SK-N-SH treated with all-trans-retinoic acid at 6 μM for 48 hours (cell line): ENCODE data around the gene OPN1SW.

Experiments
- OSR1 ChIP-seq: fragments of 250-450 bp; sonication (Bioruptor Pico); IDR thresholded peaks from 2 replicates; pipeline ENCODE4 v1.8.0; 2022; ENCODE audit warnings: moderate library complexity, mild to moderate bottlenecking, inconsistent platforms
- TCF4 ChIP-seq: fragments of 250-450 bp; sonication (Bioruptor Pico); IDR thresholded peaks from 2 replicates; pipeline ENCODE4 v1.8.0; 2021; ENCODE audit warnings: mild to moderate bottlenecking, moderate library complexity, borderline replicate concordance
- TF ChIP-seq, protein P1 (sequence below): fragments of 250-450 bp; sonication (Bioruptor Pico); IDR thresholded peaks from 2 replicates; pipeline ENCODE4 v1.8.0; 2020; ENCODE audit warnings: mild to moderate bottlenecking, moderate library complexity, borderline replicate concordance
- TF ChIP-seq, protein P2 (sequence below): fragments of 250-450 bp; sonication (Bioruptor Pico); IDR thresholded peaks from 2 replicates; pipeline ENCODE4 v1.5.1; 2021; ENCODE audit warnings: mild to moderate bottlenecking, moderate library complexity
- TF ChIP-seq, protein P3 (sequence below): fragments of 250-450 bp; sonication (Bioruptor Pico); IDR thresholded peaks from 2 replicates; pipeline ENCODE4 v1.8.0; 2021; ENCODE audit warnings: low read depth, mild to moderate bottlenecking, moderate library complexity, borderline replicate concordance
- TF ChIP-seq, protein P4 (sequence below): fragments of 250-450 bp; sonication (Bioruptor Pico); IDR thresholded peaks from 2 replicates; pipeline ENCODE4 v1.5.0; 2020; ENCODE audit warnings: mild to moderate bottlenecking, moderate library complexity
- TF ChIP-seq, protein P5 (sequence below): fragments of 250-450 bp; sonication (Bioruptor Pico); IDR thresholded peaks from 2 replicates; pipeline ENCODE4 v1.5.1; 2020; ENCODE audit warnings: low read depth, mild to moderate bottlenecking, moderate library complexity

DNA sequence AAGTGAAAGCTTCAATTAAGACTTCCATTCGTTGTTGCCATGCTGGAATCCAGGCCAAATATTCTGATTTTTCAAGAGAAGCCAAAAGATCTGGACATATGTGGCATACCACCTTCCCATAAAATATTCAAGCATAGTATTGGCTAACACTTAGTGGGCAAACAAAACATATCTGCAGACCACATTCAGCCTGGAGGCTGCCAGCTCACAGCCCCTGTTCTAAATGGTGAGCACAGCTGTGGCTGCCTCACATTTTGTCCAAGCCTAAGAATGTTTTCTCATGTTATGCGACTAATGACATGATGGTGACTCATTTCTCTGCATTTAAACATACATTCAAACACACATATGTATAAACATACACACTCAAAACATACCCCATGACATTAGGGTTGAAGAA is 47.0 kb downstream of the OPN1SW start:
- TF ChIP-seq, protein P1, sequence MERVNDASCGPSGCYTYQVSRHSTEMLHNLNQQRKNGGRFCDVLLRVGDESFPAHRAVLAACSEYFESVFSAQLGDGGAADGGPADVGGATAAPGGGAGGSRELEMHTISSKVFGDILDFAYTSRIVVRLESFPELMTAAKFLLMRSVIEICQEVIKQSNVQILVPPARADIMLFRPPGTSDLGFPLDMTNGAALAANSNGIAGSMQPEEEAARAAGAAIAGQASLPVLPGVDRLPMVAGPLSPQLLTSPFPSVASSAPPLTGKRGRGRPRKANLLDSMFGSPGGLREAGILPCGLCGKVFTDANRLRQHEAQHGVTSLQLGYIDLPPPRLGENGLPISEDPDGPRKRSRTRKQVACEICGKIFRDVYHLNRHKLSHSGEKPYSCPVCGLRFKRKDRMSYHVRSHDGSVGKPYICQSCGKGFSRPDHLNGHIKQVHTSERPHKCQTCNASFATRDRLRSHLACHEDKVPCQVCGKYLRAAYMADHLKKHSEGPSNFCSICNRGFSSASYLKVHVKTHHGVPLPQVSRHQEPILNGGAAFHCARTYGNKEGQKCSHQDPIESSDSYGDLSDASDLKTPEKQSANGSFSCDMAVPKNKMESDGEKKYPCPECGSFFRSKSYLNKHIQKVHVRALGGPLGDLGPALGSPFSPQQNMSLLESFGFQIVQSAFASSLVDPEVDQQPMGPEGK (CRISPR knock-in tag): no peak
- TF ChIP-seq, protein P2, sequence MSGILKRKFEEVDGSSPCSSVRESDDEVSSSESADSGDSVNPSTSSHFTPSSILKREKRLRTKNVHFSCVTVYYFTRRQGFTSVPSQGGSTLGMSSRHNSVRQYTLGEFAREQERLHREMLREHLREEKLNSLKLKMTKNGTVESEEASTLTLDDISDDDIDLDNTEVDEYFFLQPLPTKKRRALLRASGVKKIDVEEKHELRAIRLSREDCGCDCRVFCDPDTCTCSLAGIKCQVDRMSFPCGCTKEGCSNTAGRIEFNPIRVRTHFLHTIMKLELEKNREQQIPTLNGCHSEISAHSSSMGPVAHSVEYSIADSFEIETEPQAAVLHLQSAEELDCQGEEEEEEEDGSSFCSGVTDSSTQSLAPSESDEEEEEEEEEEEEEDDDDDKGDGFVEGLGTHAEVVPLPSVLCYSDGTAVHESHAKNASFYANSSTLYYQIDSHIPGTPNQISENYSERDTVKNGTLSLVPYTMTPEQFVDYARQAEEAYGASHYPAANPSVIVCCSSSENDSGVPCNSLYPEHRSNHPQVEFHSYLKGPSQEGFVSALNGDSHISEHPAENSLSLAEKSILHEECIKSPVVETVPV (CRISPR knock-in tag): no peak
- TF ChIP-seq, protein P3, sequence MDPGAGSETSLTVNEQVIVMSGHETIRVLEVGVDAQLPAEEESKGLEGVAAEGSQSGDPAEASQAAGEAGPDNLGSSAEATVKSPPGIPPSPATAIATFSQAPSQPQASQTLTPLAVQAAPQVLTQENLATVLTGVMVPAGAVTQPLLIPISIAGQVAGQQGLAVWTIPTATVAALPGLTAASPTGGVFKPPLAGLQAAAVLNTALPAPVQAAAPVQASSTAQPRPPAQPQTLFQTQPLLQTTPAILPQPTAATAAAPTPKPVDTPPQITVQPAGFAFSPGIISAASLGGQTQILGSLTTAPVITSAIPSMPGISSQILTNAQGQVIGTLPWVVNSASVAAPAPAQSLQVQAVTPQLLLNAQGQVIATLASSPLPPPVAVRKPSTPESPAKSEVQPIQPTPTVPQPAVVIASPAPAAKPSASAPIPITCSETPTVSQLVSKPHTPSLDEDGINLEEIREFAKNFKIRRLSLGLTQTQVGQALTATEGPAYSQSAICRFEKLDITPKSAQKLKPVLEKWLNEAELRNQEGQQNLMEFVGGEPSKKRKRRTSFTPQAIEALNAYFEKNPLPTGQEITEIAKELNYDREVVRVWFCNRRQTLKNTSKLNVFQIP: no peak
- TF ChIP-seq, protein P4, sequence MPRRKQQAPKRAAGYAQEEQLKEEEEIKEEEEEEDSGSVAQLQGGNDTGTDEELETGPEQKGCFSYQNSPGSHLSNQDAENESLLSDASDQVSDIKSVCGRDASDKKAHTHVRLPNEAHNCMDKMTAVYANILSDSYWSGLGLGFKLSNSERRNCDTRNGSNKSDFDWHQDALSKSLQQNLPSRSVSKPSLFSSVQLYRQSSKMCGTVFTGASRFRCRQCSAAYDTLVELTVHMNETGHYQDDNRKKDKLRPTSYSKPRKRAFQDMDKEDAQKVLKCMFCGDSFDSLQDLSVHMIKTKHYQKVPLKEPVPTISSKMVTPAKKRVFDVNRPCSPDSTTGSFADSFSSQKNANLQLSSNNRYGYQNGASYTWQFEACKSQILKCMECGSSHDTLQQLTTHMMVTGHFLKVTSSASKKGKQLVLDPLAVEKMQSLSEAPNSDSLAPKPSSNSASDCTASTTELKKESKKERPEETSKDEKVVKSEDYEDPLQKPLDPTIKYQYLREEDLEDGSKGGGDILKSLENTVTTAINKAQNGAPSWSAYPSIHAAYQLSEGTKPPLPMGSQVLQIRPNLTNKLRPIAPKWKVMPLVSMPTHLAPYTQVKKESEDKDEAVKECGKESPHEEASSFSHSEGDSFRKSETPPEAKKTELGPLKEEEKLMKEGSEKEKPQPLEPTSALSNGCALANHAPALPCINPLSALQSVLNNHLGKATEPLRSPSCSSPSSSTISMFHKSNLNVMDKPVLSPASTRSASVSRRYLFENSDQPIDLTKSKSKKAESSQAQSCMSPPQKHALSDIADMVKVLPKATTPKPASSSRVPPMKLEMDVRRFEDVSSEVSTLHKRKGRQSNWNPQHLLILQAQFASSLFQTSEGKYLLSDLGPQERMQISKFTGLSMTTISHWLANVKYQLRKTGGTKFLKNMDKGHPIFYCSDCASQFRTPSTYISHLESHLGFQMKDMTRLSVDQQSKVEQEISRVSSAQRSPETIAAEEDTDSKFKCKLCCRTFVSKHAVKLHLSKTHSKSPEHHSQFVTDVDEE (CRISPR knock-in tag): no peak
- TF ChIP-seq OSR1 (CRISPR knock-in tag) (no peak), TCF4 (CRISPR knock-in tag) (no peak)
- TF ChIP-seq, protein P5, sequence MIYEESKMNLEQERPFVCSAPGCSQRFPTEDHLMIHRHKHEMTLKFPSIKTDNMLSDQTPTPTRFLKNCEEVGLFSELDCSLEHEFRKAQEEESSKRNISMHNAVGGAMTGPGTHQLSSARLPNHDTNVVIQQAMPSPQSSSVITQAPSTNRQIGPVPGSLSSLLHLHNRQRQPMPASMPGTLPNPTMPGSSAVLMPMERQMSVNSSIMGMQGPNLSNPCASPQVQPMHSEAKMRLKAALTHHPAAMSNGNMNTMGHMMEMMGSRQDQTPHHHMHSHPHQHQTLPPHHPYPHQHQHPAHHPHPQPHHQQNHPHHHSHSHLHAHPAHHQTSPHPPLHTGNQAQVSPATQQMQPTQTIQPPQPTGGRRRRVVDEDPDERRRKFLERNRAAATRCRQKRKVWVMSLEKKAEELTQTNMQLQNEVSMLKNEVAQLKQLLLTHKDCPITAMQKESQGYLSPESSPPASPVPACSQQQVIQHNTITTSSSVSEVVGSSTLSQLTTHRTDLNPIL: no peak
